ENCODE measurements around the gene NMNAT3.

Gene NMNAT3

DNA sequence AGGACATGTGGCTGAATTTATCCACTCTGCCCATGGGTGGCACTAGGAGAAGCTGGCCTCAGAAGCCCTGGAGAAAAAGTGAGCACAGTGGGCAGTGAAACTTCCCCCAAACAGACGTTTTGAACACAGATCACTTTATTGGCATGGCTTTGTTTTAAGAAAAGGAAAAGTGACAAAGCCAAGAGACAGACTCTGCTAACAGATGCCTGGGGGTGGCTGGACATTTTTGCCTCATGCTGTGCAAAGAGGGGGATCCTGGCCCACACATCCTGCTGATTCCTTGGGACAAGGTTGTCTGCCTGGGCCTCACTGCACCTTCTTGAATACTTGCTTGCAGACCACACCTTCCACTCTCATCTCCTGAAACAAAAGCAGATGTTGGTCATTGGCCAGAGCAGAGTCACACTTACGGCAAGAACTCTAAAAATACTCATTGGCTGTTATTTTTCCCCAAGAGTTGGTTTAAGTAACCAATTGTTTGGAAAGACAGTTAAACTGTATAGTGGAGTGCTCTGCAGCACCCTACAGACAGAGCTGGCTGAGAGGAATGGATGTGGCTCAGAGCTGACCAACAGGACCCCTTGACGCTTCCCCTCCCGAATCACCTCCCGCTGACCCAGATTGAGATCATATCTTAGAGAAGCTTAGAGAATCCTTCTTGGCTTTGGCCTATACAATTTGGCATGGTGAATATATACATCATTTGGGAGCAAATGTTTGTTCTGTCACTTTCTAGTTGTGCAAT is 160.3 kb downstream of the NMNAT3 start:
- DNase-seq = no peak

DNA sequence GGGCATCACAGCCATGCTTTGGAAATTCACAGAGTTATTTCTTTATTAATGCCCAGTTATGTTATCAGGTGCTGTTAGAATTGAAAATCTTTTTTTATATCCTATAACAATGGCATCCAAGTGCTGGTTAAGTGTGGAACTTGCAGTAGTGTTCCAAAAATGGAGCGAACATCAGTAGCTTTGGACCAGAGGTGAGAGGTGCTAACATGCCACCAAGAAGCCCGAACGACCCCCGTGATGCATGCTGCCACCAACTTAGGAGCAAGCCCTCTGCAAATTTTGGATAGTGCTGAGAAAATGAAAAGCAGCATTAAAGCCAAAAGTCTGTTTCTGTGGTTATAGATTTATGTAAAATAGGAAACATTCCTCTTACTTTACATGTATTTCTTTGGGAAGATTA is 163.0 kb downstream of the NMNAT3 start:
- DNase-seq = no peak

Data from 8988T (cell line).